ENCODE measurements around the gene HMX1. TPM values are rescaled to one million over a fixed set of nuclear protein-coding genes. Genes with fewer than 3 reads are reported as not detected.

HMX1 gene
- total RNA-seq, 1 donor from 2014 or later = not detected

- intact Hi-C loops (cut with DNase I) = no loop called here
- Histone ChIP-seq H3K27me3 (peaks cover 9% of the 10 kb centered on the region), H3K36me3 (no peaks in the 10 kb centered on the region)
These were observed 17.2 kb upstream of the HMX1 start for GRCh38 chr4:8888856-8889255.

DNA sequence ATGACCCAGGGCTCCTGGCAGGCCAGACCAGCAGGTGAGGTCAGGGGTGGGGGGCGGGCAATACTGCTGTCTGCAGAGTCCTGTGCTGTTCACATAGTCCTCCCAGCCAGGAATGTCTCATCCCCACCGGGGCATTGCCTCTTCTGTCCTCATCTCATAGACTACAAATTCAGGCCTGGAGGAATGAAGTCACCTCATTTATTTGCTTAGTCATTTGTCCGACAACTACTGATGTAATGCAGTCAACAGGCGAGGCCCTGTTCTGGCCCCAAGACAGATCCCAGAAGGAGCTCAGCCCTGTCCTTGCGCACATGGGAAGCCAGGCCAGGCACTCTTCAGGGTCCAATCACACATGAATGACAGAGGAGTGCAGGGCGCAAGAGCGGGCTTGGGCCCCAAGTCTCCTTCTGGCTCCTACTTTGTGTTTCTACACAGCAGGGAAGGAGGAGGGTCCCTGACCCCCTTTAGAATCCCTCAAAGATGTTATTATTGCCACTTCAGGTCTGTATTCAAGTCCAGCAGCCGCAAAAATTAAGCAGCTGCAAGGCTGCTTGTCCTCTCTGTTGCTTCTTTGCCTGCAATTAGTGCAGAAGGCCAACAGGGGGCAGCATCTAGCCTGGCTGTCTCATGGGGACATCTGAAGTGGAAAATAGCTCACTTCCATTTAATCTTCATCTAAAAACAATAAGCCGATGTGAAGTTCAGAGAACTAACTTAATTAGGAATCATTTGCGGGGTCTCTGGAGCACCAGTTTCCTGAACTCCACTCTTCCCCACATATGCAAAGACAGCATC, 15.2 kb upstream of the HMX1 start:
- no peak for TF ChIP-seq CTCF (IDR thresholded peaks at IDR 0.05)
- Histone ChIP-seq H3K4me1 (no peaks in the 10 kb centered on the region), H3K4me3 (no peak overlapping the region), H3K9me3 (no peaks in the 10 kb centered on the region), H3K27ac (no peak overlapping the region), H3K36me3 (no peaks in the 10 kb centered on the region), H3K27me3 (peaks cover under 1% of the 10 kb centered on the region)
- DNase-seq (ENCODE audit: low spot score in 2 of 2) = no peak
- intact Hi-C loops (cut with DNase I) = no loop called here

More at GRCh38 chr4:8888856-8889255, 17.2 kb upstream of the HMX1 start:
- no peak for TF ChIP-seq CTCF (IDR thresholded peaks at IDR 0.05)
- DNase-seq (ENCODE audit: low spot score in 2 of 2) = no peak
- H3K4me3 ChIP-seq = no peak overlapping the region
- H3K4me1 ChIP-seq = no peaks in the 10 kb centered on the region
- H3K9me3 ChIP-seq = no peaks in the 10 kb centered on the region
- no peak overlapping the region for H3K27ac ChIP-seq

DNA sequence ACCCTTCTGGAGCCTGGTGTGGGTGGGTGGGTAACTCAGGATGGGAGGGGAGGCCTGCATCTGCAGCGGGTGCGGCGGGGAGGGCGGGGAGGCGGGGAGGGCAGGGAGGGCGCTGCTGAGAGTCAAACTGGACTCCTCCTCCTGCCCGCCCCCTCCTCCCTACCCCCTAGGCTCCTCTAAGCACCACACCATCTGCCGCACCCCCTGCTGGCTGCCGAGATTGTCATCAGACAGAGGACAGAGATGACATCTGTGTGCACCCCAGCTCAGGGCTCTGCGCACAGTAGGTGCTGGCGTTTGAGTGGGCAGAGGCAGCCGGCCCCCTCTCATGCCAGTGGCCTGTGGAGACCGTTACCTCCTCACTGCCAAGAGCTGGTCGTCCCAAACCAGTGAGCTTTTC, 10.6 kb upstream of the HMX1 start:
- no peak overlapping the region for H3K4me3 ChIP-seq
- intact Hi-C loops (cut with DNase I) = no loop called here
- no peaks in the 10 kb centered on the region for H3K36me3 ChIP-seq
- DNase-seq (ENCODE audit: low spot score in 2 of 2) = no peak
- no peaks in the 10 kb centered on the region for H3K27me3 ChIP-seq
- no peak overlapping the region for H3K27ac ChIP-seq
- no peaks in the 10 kb centered on the region for H3K4me1 ChIP-seq
- no peaks in the 10 kb centered on the region for H3K9me3 ChIP-seq
- TF ChIP-seq CTCF (IDR thresholded peaks at IDR 0.05) = no peak

DNA sequence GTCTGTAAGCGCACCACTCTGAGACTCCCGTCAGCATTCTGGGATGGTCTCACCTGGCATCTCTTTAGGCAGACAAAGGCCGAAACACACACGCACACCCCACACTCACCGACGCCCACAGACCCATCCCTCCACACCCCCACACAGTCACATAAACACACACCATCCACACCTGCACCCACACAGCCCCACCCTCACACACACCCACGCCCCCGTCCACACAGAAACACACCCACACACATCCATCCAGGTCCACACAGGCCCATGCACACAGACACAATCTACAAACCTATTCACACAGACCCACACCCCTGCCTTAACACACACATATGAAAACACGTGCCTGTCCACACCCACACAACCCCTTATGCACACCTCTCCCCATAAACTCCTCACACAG, 9.2 kb upstream of the HMX1 start:
- Histone ChIP-seq H3K9me3 (no peaks in the 10 kb centered on the region), H3K36me3 (no peaks in the 10 kb centered on the region), H3K4me3 (no peak overlapping the region), H3K27ac (no peak overlapping the region), H3K27me3 (peaks cover 6% of the 10 kb centered on the region), H3K4me1 (no peaks in the 10 kb centered on the region)
- TF ChIP-seq CTCF (IDR thresholded peaks at IDR 0.05) = no peak
- DNase-seq (ENCODE audit: low spot score in 2 of 2) = no peak
- intact Hi-C loops (cut with DNase I) = no loop called here

DNA sequence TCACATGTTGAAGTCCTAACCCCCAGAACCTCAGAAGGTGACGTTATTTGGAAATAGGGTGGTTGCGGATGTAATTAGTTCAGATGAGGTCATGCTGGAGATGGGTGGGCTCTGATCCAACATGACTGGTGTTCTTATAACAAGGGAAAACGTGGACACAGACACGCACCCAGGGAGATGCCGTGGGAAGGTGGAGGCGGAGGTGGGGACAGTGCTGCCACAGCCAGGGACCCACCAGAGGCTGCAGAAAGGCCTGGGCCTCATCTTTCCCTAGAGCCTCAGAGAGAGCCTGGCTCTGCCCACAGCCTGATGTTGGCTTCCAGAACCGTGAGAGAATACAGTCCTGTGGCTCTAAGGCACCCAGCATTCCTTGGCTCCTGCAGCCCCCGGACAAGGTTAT, 7.9 kb upstream of the HMX1 start:
- no peak for TF ChIP-seq CTCF (IDR thresholded peaks at IDR 0.05)
- intact Hi-C loops (cut with DNase I) = no loop called here

More for the DNA sequence above, 7.9 kb upstream of the HMX1 start:
- Histone ChIP-seq H3K9me3 (no peaks in the 10 kb centered on the region), H3K27me3 (peaks cover 6% of the 10 kb centered on the region), H3K4me1 (no peaks in the 10 kb centered on the region), H3K4me3 (no peak overlapping the region), H3K27ac (no peak overlapping the region), H3K36me3 (no peaks in the 10 kb centered on the region)
- DNase-seq (ENCODE audit: low spot score in 2 of 2) = no peak

Data from ascending aorta (tissue), 2 donors.